Hepatocyte (in vitro differentiated cells): ENCODE results near the gene OAF. TPM values are rescaled to one million over a fixed set of nuclear protein-coding genes. Genes with fewer than 3 reads are reported as not detected.

ENCODE experiments used
- DNase-seq: peaks from one replicate; pipeline ENCODE4 v3.0.0-alpha.2; 2016; ENCODE audit warnings: low spot score
- H2AFZ ChIP-seq: fragments of 200-600 bp; sonication (generic); 2 replicates; pipeline ENCODE4 v1.6.0; 2016; ENCODE audit warnings: antibody characterized with exemption, mild to moderate bottlenecking
- H3K27ac ChIP-seq: fragments of 200-600 bp; sonication (generic); 2 replicates; pipeline ENCODE4 v1.5.1; 2016; ENCODE audit warnings: mild to moderate bottlenecking
- H3K27me3 ChIP-seq: fragments of 200-600 bp; sonication (generic); 2 replicates; pipeline ENCODE4 v1.6.1; 2016
- H3K36me3 ChIP-seq: fragments of 200-600 bp; sonication (generic); replicated peaks from 2 replicates; pipeline ENCODE4 v1.5.1; 2016; ENCODE audit warnings: low read depth; ENCODE audit not compliant: insufficient read depth
- H3K4me1 ChIP-seq: fragments of 200-600 bp; sonication (generic); 2 replicates; pipeline ENCODE4 v1.5.1; 2016; ENCODE audit warnings: mild to moderate bottlenecking, moderate library complexity; ENCODE audit not compliant: insufficient read depth
- H3K4me2 ChIP-seq: fragments of 200-600 bp; sonication (generic); 2 replicates; pipeline ENCODE4 v1.6.0; 2016
- H3K4me3 ChIP-seq: fragments of 200-600 bp; sonication (generic); 2 replicates; pipeline ENCODE4 v1.5.1; 2016; ENCODE audit warnings: mild to moderate bottlenecking
- H3K79me2 ChIP-seq: fragments of 200-600 bp; sonication (generic); 2 replicates; pipeline ENCODE4 v1.6.0; 2017; ENCODE audit warnings: mild to moderate bottlenecking
- H3K9me2 ChIP-seq: fragments of 200-600 bp; sonication (generic); replicated peaks from 2 replicates; pipeline ENCODE4 v1.6.0; 2017; ENCODE audit warnings: mild to moderate bottlenecking; ENCODE audit not compliant: insufficient read depth
- H3K9me3 ChIP-seq: fragments of 200-600 bp; sonication (generic); 2 replicates; pipeline ENCODE4 v1.5.1; 2016; ENCODE audit warnings: low read depth, mild to moderate bottlenecking
- H4K20me1 ChIP-seq: fragments of 200-600 bp; sonication (generic); 2 replicates; pipeline ENCODE4 v1.6.0; 2016; ENCODE audit warnings: mild to moderate bottlenecking; ENCODE audit not compliant: insufficient read depth, poor library complexity, severe bottlenecking
- CTCF ChIP-seq: fragments of 200-600 bp; sonication (generic); IDR thresholded peaks from 2 replicates; pipeline ENCODE4 v1.5.1; 2016; ENCODE audit warnings: antibody characterized with exemption, mild to moderate bottlenecking; ENCODE audit not compliant: poor library complexity
- EZH2 ChIP-seq: fragments of 200-600 bp; sonication (generic); IDR thresholded peaks from 2 replicates; pipeline ENCODE4 v1.6.1; 2016; ENCODE audit warnings: antibody characterized with exemption, mild to moderate bottlenecking, borderline replicate concordance
- EZH2phosphoT487 ChIP-seq: fragments of 200-600 bp; sonication (generic); IDR thresholded peaks from one replicate; pipeline ENCODE4 v1.6.1; 2018; ENCODE audit warnings: antibody characterized with exemption, mild to moderate bottlenecking, low read depth, moderate library complexity; ENCODE audit not compliant: unreplicated experiment, severe bottlenecking
- WGBS: methylation state at CpG from one replicate; pipeline ENCODE4 v1.1.6; 2016; ENCODE audit warnings: low lambda C conversion rate; ENCODE audit errors: missing lambda C conversion rate; 5-methylcytosine and 5-hydroxymethylcytosine counted together
- polyA plus RNA-seq: library from polyadenylated mRNA; unstranded; fragments of >200 nt; fragmentation: Nextera tagmentation; extraction: Ambion mirVana; gene quantifications from 2 replicates; pipeline ENCODE4 v1.2.1, GENCODE V29; 2016
- total RNA-seq: library from RNA; depleted of rRNA; stranded (reverse); fragments of >200 nt; gene quantifications from 2 replicates; pipeline ENCODE4 v1.2.3, GENCODE V29; 2014

The OAF gene
- total and polyA plus RNA-seq, 2 experiments from 2014 or later = 63.9 to 102 TPM

GRCh38 chr11:120224972-120225909 lies 14.4 kb downstream of the OAF start:
- Histone ChIP-seq H3K4me1 (peaks cover 22% of the 10 kb centered on the region), H3K27ac (peak overlapping the region; percentile 42)
- 66% methylated on average over 18 of the region's 22 CpGs for WGBS

GRCh38 chr11:120226242-120226641 lies 15.4 kb downstream of the OAF start:
- Histone ChIP-seq H4K20me1 (no peaks in the 10 kb centered on the region), H3K4me3 (no peak overlapping the region), H3K27me3 (no peaks in the 10 kb centered on the region), H3K9me3 (no peaks in the 10 kb centered on the region), H2AFZ (no peak overlapping the region), H3K9me2 (no peaks in the 10 kb centered on the region), H3K4me2 (no peak overlapping the region), H3K27ac (no peak overlapping the region), H3K79me2 (no peaks in the 10 kb centered on the region), H3K36me3 (no peaks in the 10 kb centered on the region), H3K4me1 (peaks cover 15% of the 10 kb centered on the region)
- DNase-seq = no peak
- WGBS = 87% methylated on average over 5 of the region's 5 CpGs
- TF ChIP-seq EZH2 (no peak), CTCF (no peak), EZH2phosphoT487 (no peak)

More at GRCh38 chr11:120224972-120225909, 14.4 kb downstream of the OAF start:
- no peaks in the 10 kb centered on the region for H3K36me3 ChIP-seq
- no peak overlapping the region for H3K4me3 ChIP-seq
- no peaks in the 10 kb centered on the region for H3K27me3 ChIP-seq
- TF ChIP-seq EZH2phosphoT487 (no peak), CTCF (no peak), EZH2 (no peak)
- no peaks in the 10 kb centered on the region for H3K79me2 ChIP-seq
- H2AFZ ChIP-seq = no peak overlapping the region
- no peaks in the 10 kb centered on the region for H3K9me3 ChIP-seq
- peaks cover 2% of the 10 kb centered on the region for H4K20me1 ChIP-seq
- H3K9me2 ChIP-seq = no peaks in the 10 kb centered on the region
- peak overlapping the region; percentile 16 for H3K4me2 ChIP-seq
- DNase-seq = no peak

- WGBS = 87% methylated on average over 13 of the region's 13 CpGs
- Histone ChIP-seq H3K36me3 (no peaks in the 10 kb centered on the region), H3K4me2 (no peak overlapping the region), H4K20me1 (no peaks in the 10 kb centered on the region), H3K27me3 (no peaks in the 10 kb centered on the region), H3K27ac (no peak overlapping the region), H2AFZ (no peak overlapping the region), H3K9me3 (no peaks in the 10 kb centered on the region), H3K9me2 (no peaks in the 10 kb centered on the region), H3K4me3 (no peak overlapping the region), H3K79me2 (no peaks in the 10 kb centered on the region), H3K4me1 (peaks cover 12% of the 10 kb centered on the region)
- no peak for TF ChIP-seq EZH2
- TF ChIP-seq EZH2phosphoT487 = no peak
- TF ChIP-seq CTCF = no peak
- DNase-seq = no peak
Observed at GRCh38 chr11:120226714-120227113, 15.9 kb downstream of the OAF start.
